ENCODE data around the gene SEC14L5.

SEC14L5 gene

DNA sequence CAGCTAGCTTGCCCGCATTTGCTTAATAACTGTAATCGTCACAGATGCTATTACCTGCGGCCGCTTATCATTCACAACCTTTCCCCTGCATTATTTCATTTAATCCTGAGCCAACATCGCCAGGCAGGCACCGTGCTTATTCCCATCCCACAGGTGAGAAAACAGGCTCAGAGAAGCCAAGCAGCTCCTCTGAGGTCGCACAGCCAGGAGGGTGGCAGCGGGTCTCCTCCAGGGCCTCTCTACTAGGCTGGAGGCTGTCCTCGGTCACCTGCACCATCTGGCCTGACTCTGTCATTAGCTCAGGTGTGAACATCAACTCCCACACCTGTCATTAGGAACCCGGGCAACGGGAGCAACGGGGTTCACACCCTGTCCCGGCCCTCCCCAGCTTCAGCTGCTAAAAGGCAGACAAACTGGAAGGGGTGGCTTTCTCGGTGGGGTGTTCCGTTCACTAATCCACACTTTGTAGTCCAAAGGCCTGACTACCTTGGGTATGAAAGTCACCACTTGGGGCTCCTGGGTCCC is 24.2 kb upstream of the SEC14L5 start:
- TF ChIP-seq EZH2phosphoT487 (IDR thresholded peaks at IDR 0.05; ENCODE audit: borderline replicate concordance, low read length) = no peak
- TF ChIP-seq, protein P1, sequence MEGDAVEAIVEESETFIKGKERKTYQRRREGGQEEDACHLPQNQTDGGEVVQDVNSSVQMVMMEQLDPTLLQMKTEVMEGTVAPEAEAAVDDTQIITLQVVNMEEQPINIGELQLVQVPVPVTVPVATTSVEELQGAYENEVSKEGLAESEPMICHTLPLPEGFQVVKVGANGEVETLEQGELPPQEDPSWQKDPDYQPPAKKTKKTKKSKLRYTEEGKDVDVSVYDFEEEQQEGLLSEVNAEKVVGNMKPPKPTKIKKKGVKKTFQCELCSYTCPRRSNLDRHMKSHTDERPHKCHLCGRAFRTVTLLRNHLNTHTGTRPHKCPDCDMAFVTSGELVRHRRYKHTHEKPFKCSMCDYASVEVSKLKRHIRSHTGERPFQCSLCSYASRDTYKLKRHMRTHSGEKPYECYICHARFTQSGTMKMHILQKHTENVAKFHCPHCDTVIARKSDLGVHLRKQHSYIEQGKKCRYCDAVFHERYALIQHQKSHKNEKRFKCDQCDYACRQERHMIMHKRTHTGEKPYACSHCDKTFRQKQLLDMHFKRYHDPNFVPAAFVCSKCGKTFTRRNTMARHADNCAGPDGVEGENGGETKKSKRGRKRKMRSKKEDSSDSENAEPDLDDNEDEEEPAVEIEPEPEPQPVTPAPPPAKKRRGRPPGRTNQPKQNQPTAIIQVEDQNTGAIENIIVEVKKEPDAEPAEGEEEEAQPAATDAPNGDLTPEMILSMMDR (IDR thresholded peaks at IDR 0.05; ENCODE audit: low read depth, low read length, poor library complexity, severe bottlenecking) = no peak
- H3K36me3 ChIP-seq (ENCODE audit: control insufficient read depth, low read length) = no peaks in the 10 kb centered on the region
- H3K4me3 ChIP-seq (ENCODE audit: low read length) = no peak overlapping the region
- H4K20me1 ChIP-seq (ENCODE audit: control insufficient read depth, insufficient read depth, low read depth, low read length) = no peaks in the 10 kb centered on the region
- no peaks in the 10 kb centered on the region for H3K79me2 ChIP-seq (ENCODE audit: control insufficient read depth, low read length)
- H3K27me3 ChIP-seq (ENCODE audit: control insufficient read depth, low read length) = peaks cover 25% of the 10 kb centered on the region
- H3K9me2 ChIP-seq (replicated peaks; ENCODE audit: control insufficient read depth, low read length) = no peaks in the 10 kb centered on the region
- H3K4me1 ChIP-seq (ENCODE audit: control insufficient read depth, low read length) = peaks cover 6% of the 10 kb centered on the region; the same call in 1 of the 2 replicates
- H3K9me3 ChIP-seq (ENCODE audit: control insufficient read depth, insufficient read depth, low read length) = no peaks in the 10 kb centered on the region
- H3F3A ChIP-seq (ENCODE audit: control insufficient read depth, insufficient read depth) = no peaks in the 10 kb centered on the region
- H3K27ac ChIP-seq (ENCODE audit: low read depth, low read length) = no peak overlapping the region
- H3K4me2 ChIP-seq (ENCODE audit: low read length) = no peak overlapping the region

DNA sequence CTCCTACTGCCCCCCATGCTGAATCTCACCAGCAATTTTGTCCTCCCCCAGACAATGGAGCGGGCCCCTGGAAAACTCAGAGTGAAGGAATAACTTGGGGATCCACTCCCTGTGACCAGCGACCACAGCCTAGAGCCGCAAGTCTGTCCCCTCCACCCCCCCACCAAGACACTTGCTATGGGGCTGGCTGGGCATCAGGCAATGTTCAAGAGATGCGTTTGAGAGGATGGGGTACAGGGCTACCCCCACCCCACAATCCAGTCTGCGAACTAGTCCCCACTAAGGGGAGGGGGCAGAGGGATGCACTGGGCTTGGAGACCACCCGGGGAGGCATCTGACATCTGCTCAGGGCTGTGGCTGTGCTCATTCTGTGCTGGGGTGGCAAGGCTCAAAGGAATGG is 23.5 kb upstream of the SEC14L5 start:
- Histone ChIP-seq H3K9me3 (ENCODE audit: control insufficient read depth, insufficient read depth, low read length) (no peaks in the 10 kb centered on the region), H3K4me3 (ENCODE audit: low read length) (no peak overlapping the region), H3K4me1 (ENCODE audit: control insufficient read depth, low read length) (peaks cover 6% of the 10 kb centered on the region; the same call in 1 of the 2 replicates), H3K27me3 (ENCODE audit: control insufficient read depth, low read length) (peaks cover 25% of the 10 kb centered on the region), H3K27ac (ENCODE audit: low read depth, low read length) (no peak overlapping the region), H3K36me3 (ENCODE audit: control insufficient read depth, low read length) (no peaks in the 10 kb centered on the region), H4K20me1 (ENCODE audit: control insufficient read depth, insufficient read depth, low read depth, low read length) (no peaks in the 10 kb centered on the region), H3K79me2 (ENCODE audit: control insufficient read depth, low read length) (no peaks in the 10 kb centered on the region), H3F3A (ENCODE audit: control insufficient read depth, insufficient read depth) (no peaks in the 10 kb centered on the region), H3K4me2 (ENCODE audit: low read length) (no peak overlapping the region), H3K9me2 (replicated peaks; ENCODE audit: control insufficient read depth, low read length) (no peaks in the 10 kb centered on the region)
- TF ChIP-seq, protein P1 (IDR thresholded peaks at IDR 0.05; ENCODE audit: low read depth, low read length, poor library complexity, severe bottlenecking) = no peak
- no peak for TF ChIP-seq EZH2phosphoT487 (IDR thresholded peaks at IDR 0.05; ENCODE audit: borderline replicate concordance, low read length)

DNA sequence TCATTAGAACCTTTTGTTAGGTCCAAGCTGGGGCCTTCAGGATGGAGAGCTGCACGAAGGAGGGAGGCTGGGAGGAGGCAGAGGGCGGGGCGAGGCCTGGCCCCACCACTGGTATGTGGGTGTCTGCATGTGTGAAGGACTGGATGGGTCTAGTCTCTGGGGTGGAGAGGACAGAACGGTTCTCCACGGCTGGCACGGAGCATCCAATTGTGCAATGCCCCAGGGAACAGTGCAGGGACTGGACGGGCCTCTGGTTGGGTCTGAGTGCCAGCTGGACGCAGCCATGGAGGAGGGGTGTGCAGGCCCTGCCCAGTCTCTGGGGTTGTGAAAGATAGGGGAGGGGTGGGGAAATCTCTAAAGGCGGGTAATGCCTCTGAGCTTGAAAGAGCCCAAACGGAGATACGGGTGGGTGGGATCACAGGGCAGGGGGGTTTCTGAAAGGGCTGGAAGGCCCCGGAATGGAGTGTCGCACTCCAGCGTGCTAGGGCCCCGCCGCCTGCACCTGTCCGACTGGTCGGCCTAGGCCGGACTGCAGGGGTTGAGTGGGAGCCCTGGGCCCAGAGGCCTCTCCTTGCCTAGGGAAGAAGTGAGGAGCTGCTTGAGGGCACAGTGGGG is 22.8 kb upstream of the SEC14L5 start:
- no peaks in the 10 kb centered on the region for H3K36me3 ChIP-seq (ENCODE audit: control insufficient read depth, low read length)
- no peak for TF ChIP-seq EZH2phosphoT487 (IDR thresholded peaks at IDR 0.05; ENCODE audit: borderline replicate concordance, low read length)
- TF ChIP-seq, protein P1 (IDR thresholded peaks at IDR 0.05; ENCODE audit: low read depth, low read length, poor library complexity, severe bottlenecking) = no peak
- H3K27me3 ChIP-seq (ENCODE audit: control insufficient read depth, low read length) = peaks cover 25% of the 10 kb centered on the region
- H3K9me2 ChIP-seq (replicated peaks; ENCODE audit: control insufficient read depth, low read length) = no peaks in the 10 kb centered on the region
- peaks cover 6% of the 10 kb centered on the region; the same call in 1 of the 2 replicates for H3K4me1 ChIP-seq (ENCODE audit: control insufficient read depth, low read length)
- no peaks in the 10 kb centered on the region for H3F3A ChIP-seq (ENCODE audit: control insufficient read depth, insufficient read depth)
- H3K4me2 ChIP-seq (ENCODE audit: low read length) = no peak overlapping the region
- no peaks in the 10 kb centered on the region for H3K79me2 ChIP-seq (ENCODE audit: control insufficient read depth, low read length)
- H3K4me3 ChIP-seq (ENCODE audit: low read length) = no peak overlapping the region
- no peaks in the 10 kb centered on the region for H3K9me3 ChIP-seq (ENCODE audit: control insufficient read depth, insufficient read depth, low read length)
- no peak overlapping the region for H3K27ac ChIP-seq (ENCODE audit: low read depth, low read length)
- no peaks in the 10 kb centered on the region for H4K20me1 ChIP-seq (ENCODE audit: control insufficient read depth, insufficient read depth, low read depth, low read length)

All from DOHH2 (cell line).